C1 segment of cervical spinal cord (tissue), 14 donors: Measurements from ENCODE around the gene SLC16A3.
A peak's percentile ranks its signal among the peaks of the same experiment; 100 is the strongest.

Source experiments
- DNase-seq, 14 donors: peaks; one replicate each; lab custom pipeline; 2025; lab: John Stamatoyannopoulos, UW

SLC16A3 gene

GRCh38 chr17:82223517-82223916, 5.3 kb upstream of the SLC16A3 start:
- DNase-seq, result no peak

DNA sequence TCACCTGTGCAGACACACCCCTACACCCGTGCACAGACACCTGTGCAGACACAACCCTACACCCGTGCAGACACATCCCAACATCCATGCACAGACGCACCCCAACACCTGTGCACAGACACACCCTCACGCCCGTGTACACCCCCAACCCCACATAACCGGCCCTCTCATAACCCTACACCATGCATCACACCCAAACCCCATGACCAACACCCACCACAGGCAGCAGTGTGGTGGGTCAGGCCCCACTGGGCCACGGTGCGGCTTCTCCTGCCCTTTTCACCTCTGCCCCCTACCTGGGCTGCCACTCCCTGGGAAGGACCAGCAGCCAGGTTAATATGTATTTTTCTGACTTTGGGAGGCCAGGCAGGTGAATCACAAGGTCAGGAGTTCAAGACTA, 4.2 kb upstream of the SLC16A3 start:
- no peak for DNase-seq

GRCh38 chr17:82225368-82226029, 3.3 kb upstream of the SLC16A3 start:
- DNase-seq, result no peak

DNA sequence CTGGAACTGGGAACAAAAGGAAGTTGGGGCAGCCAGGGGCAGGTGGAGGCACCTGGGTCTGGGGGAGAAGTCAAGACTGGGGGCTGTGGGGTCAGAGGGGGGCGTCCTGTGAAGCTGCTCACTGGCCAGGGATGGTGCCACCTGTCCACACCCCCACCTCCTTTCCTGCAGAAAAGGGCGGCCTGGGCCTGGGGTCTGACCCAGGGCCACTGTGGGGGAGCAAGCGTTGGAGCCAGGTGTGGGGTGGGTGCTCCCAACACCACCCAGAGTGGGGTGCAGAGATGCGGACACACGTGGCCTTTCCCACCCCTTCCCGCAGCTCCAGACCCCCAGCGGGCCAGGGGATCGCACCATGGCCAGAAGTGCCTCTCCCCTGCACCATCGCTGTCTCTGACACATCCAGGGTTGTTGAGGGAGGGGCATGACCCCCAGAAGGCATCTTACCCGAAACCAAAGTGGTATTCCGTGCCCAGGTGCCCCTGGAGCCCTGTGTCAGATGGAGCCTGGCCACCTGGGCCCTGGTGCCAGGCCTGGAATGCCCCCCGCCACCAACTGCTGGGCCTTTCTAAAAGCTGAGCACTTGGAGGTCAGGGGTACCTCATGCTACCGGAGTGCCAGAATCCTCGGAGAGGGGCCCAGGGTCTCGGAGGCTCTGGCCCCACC, 2.6 kb upstream of the SLC16A3 start:
- no peak for DNase-seq

GRCh38 chr17:82226809-82227628, 1.8 kb upstream of the SLC16A3 start:
- no peak for DNase-seq

DNA sequence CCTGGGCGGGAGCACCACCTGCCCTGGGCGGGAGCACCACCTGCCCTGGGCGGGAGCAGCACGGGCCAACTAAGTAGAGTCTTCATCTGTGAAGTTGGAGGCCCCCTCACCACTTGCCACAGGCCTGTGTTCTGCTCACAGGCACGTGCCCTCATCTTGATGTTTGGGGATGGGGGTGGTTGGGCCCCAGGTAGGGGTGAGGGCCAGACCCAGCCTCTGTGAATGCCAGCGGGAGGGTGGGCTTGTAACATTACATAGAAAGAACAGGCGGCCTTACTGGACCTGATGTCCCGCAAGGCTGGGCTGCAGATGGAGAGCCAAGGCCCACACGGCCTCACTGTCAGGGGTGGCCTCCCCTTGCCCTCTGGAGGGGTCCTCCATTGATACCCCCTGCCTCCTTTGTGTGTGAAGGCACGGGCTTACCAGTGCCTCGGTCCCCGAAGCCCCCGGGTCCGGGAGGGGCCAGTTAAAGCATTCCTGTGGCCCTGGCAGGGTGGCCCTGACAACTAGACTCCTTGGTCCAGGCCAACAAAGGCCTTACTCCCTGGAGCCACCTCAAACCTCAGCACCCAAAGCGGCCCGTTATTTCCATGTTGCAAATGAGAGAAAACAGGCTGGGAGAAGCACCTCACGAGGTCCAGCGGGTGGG, 1.1 kb upstream of the SLC16A3 start:
- DNase-seq, result no peak

DNA sequence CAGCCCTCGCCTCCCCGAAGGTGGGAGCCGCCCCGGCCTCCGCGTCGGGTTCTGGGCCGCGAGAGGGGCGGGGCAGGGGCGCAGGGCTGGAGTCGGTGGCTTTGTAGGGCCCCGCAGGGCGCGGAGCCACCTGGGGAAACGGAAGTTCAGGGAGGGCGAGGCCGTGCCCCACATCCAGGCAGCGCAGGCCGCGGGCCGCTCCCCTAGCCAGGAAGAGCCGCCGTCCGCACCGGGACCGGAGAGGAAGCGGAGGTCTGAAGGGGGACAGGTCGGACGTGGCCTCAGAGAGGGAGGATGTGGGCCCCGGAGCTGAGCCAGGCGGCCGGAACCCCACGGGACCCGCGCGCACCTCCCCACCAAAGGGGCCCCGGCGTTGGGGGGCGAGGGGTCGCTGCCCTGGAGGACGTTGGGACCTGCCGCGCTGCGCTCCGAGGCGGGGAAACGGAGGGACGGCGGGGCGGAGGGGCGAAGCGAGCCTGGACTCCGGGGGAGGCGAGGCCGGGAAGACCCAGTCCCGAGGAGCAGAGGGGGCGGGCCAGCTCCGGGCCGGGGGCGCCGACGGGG, 482 bp upstream of the SLC16A3 start:
- no peak for DNase-seq

- DNase-seq, result no peak
Measured at GRCh38 chr17:82229698-82230608, 1.1 kb downstream of the SLC16A3 start.

GRCh38 chr17:82230609-82231311, 1.9 kb downstream of the SLC16A3 start:
- DNase-seq, result peak in 10 of 14 donors; percentile 37 to 76 (median 52)

DNA sequence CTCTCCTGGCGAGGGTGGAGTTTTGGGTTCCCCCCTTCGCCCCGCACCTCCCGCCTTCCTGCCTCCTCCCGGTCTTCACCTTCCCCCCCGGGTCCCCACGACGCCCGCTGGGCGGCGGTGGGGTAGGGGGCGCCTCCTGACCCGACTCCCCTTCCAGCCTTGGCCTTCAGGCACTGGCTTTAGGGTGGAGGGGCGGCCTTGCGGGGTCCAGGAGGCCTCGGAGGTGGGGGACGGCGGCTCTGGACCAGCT, 2.4 kb downstream of the SLC16A3 start:
- peak in 1 of 14 donors; percentile 60 for DNase-seq

DNA sequence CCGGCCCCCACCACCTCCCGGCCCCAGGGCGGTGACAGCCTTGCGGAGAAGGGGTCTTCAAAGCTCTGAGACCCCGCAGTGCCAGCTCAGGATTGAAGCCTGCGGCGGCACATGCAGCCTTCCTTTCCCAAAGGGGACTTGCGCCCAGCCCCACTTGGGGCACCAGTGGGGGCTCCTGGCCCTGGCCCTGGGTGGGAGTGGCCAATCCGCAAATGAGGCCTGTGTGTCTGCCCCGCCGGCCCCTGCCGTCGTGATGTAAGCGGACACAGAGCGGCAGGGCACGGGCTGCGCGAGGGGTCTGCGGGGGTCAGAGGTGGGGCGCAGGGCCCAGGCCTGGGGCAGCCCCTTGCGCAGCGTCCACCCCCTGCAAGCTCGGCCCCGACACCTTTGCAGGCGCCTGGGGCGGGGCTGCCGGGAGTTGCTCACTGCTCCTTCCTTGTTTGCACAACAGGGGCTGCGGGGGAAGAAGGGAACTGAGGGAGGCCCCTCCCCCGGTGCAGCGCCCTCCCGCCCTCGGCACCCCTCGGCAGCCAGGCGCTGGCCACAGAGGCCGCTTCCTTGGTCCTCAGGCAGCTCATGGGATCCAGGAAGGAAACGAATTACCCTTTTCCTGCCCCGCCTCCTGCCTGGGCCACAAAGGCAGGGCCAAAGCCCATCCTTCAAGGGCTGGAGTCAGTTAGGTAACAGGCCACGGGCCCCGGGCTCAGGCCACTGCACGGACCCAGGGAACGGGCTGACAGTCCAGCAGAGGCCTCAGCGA, 2.9 kb downstream of the SLC16A3 start:
- DNase-seq, result peak in 10 of 14 donors; percentile 10 to 65 (median 58)

DNA sequence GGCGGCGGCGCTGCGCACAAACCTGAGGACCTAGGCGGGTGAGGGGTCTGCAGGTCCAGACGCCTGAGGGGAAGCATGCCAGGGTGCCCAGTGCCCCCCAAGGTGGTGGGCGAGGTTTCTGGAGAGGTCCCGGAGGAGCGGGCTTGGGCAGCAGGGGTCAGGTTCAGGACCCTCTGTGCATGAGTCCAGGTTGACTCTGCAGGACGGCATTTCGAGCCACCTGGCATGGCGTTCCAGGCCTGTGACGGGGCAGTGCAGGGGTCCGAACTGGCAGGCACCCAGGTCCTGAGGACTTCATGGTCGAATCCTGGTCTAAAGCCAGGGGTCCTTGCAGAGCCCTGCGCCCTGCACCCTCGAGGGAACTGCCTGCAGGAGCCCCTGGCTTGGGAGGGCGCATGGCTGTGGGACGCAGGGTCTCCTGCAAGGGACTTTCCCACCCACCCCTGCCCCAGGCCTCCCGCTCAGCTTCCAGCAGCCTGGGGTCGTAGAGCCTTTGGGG, 3.5 kb downstream of the SLC16A3 start:
- no peak for DNase-seq

DNA sequence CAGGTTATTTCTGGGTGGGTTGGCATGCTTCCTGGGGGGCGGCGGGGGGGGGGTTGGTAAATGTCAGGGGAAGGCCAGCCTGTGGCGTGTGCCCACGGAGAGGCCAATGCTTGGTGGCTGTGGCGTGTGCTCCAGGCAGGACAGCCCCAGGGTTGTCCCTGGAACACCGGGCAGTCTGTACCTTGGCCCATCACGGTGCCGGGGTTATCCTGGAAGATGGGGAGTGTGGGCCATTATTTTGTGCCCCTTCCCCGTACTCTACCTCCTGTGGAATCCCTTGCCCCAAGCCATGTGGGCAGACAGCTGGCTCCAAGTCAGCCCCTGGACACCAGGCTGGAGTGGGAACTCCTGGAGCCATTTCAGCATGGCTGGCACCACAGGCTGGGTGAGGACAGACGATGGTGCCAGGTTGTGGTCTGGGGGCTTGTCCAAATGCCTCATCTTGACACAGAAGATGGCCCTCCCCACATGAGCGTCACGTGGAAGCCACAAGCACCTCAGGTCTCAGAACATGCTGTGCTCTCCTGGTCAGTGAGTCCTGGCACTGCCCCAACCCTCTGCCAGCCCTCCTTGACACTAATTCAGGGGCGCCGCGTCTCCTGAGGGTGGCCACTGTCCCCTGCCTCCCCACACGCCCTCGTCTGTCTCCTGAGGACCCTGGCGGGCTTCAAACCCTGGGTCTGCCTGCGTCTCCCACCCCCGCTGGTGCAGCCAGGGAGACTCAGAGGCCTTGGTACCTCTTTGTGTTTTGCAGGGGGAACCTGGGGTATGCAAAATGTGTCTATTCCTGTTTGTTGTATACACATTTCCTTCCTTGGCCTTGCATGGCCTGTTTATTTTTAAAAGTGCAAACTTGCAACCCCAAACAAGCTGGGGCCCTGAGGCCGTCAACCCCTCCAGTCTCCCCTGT, 4.3 kb downstream of the SLC16A3 start:
- no peak for DNase-seq

GRCh38 chr17:82234211-82235055, 5.6 kb downstream of the SLC16A3 start:
- DNase-seq, result no peak

DNA sequence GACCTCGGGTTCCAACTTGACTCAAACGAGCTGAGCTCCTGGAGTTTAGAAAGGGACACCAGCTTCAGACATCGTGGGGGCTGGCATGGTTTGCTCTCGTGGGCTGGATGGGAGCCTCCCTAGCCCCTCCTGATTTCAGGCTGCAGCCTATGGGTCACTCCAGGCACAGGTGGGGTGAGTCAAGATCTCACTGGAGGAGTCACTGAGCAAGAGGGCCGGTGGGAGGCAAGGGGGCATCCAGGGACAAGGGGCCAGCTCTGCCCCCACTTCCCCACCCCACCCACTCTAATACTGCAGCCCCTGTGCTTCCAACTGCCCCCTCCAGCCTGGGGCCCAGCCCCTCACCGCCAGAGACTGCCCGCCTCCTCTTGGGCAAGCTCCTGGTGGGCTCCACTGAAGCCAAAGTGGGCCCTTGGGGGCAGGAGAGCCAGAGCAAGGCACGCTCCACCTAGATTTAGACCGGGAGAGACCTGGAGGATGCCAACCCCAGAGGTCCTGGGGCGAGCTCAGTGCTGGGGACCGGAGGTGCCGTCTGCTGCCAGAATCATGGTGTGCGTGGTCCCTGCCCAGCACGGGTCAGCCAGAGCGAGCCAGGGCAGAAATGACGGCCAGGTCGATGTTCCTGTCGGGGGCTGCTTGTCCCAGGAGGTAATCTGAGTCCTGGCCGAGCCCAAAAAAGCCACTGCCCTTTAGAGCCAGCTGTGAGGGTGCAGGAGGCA, 6.4 kb downstream of the SLC16A3 start:
- no peak for DNase-seq

DNA sequence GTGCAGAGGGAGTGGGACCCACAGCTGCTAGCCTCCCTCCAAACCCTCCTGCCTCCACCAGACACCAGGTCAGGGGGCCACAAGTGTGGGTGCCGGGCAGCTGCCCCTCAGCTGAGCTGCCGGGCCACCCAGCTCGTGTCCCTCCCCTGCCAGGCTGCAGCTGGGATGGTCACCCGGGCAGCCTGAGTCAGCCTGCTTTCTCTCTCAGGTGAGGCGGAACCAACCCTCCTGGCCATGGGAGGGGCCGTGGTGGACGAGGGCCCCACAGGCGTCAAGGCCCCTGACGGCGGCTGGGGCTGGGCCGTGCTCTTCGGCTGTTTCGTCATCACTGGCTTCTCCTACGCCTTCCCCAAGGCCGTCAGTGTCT, 6.9 kb downstream of the SLC16A3 start:
- DNase-seq, result no peak
